HEK293 (cell line): Measurements from ENCODE around the gene CHN1.

Experiments used
- CTCF ChIA-PET: fragments of 350-600 bp; formaldehyde crosslinking; extraction: SDS; loops from one replicate; lab custom pipeline; 2021; ENCODE audit warnings: antibody characterized with exemption; lab: Yijun Ruan, JAX
- POLR2A ChIA-PET: fragments of 300-600 bp; formaldehyde crosslinking; extraction: SDS; loops from one replicate; lab custom pipeline; 2020; ENCODE audit warnings: antibody characterized with exemption, inconsistent platforms; lab: Yijun Ruan, JAX
- H3K27ac ChIP-seq: fragments of 200-500 bp; sonication (Bioruptor generic); 2 replicates; pipeline ENCODE4 v1.5.1; 2014; ENCODE audit warnings: low read depth, low read length, control low read depth, inconsistent platforms; ENCODE audit errors: extremely low read depth
- H3K36me3 ChIP-seq, 2 experiments: fragments of 200-500 bp in 1 of 2; sonication (Bioruptor generic) in 1 of 2; 1 replicate in 1 of 2; 2 replicates in 1 of 2; pipeline ENCODE4 v1.5.1; 2014 to 2017; ENCODE audit warnings: inconsistent platforms in 2 of 2, low read length in 2 of 2; ENCODE audit not compliant: control insufficient read depth in 2 of 2, insufficient read depth in 1 of 2
- H3K4me1 ChIP-seq: fragments of 200-500 bp; sonication (Bioruptor generic); 2 replicates; pipeline ENCODE4 v1.5.1; 2014; ENCODE audit warnings: mild to moderate bottlenecking, low read length, inconsistent platforms; ENCODE audit not compliant: control insufficient read depth, insufficient read depth
- H3K4me3 ChIP-seq: 2 replicates; pipeline ENCODE4 v1.5.1; 2011; ENCODE audit warnings: low read depth, mild to moderate bottlenecking, control low read depth, low read length, moderate library complexity
- H3K9me3 ChIP-seq: fragments of 200-500 bp; sonication (Bioruptor generic); 2 replicates; pipeline ENCODE4 v1.5.1; 2014; ENCODE audit warnings: low read depth, low read length, inconsistent platforms; ENCODE audit not compliant: control insufficient read depth, insufficient read depth
- BCL11A ChIP-seq: fragments of 450-650 bp; formaldehyde crosslinking; IDR thresholded peaks from 2 replicates; pipeline ENCODE4 v1.5.1; 2016; ENCODE audit warnings: low read depth, missing biosample characterization, missing genetic modification characterization
- KLF10 ChIP-seq: fragments of 450-650 bp; IDR thresholded peaks from 2 replicates; pipeline ENCODE4 v1.5.1; 2018; ENCODE audit warnings: missing biosample characterization, mild to moderate bottlenecking, missing genetic modification characterization
- PRDM1 ChIP-seq: fragments of 450-650 bp; formaldehyde crosslinking; IDR thresholded peaks from 2 replicates; pipeline ENCODE4; 2016; ENCODE audit warnings: missing biosample characterization, missing genetic modification characterization
- PRDM10 ChIP-seq: fragments of 450-650 bp; formaldehyde crosslinking; IDR thresholded peaks from 2 replicates; pipeline ENCODE4 v1.5.1; 2016; ENCODE audit warnings: missing biosample characterization, missing genetic modification characterization
- SCRT2 ChIP-seq: fragments of 450-650 bp; formaldehyde crosslinking; IDR thresholded peaks from 2 replicates; pipeline ENCODE4 v1.5.1; 2016; ENCODE audit warnings: missing biosample characterization, missing genetic modification characterization
- SP3 ChIP-seq: fragments of 450-650 bp; formaldehyde crosslinking; IDR thresholded peaks from 2 replicates; pipeline ENCODE4 v1.5.1; 2016; ENCODE audit warnings: missing biosample characterization, missing genetic modification characterization
- ZBTB20 ChIP-seq: fragments of 450-650 bp; formaldehyde crosslinking; IDR thresholded peaks from 2 replicates; pipeline ENCODE4 v1.5.1; 2016; ENCODE audit warnings: missing biosample characterization, missing genetic modification characterization
- ZNF175 ChIP-seq: fragments of 450-650 bp; formaldehyde crosslinking; IDR thresholded peaks from 2 replicates; pipeline ENCODE4 v1.5.1; 2016; ENCODE audit warnings: missing biosample characterization, missing genetic modification characterization
- ZNF18 ChIP-seq: fragments of 450-650 bp; formaldehyde crosslinking; IDR thresholded peaks from 2 replicates; pipeline ENCODE4 v1.5.1; 2016; ENCODE audit warnings: missing biosample characterization, missing genetic modification characterization
- ZNF335 ChIP-seq: fragments of 450-650 bp; formaldehyde crosslinking; conservative IDR thresholded peaks from 2 replicates; pipeline ENCODE4 v1.5.1; 2016; ENCODE audit warnings: missing biosample characterization, missing genetic modification characterization
- ZNF449 ChIP-seq: fragments of 450-650 bp; formaldehyde crosslinking; IDR thresholded peaks from 2 replicates; pipeline ENCODE4 v1.5.1; 2017; ENCODE audit warnings: missing biosample characterization, mild to moderate bottlenecking, missing genetic modification characterization, moderate library complexity
- ZNF571 ChIP-seq: fragments of 450-650 bp; formaldehyde crosslinking; IDR thresholded peaks from 2 replicates; pipeline ENCODE4 v1.5.0; 2017; ENCODE audit warnings: missing biosample characterization, missing genetic modification characterization
- ZNF600 ChIP-seq: fragments of 450-650 bp; formaldehyde crosslinking; IDR thresholded peaks from 2 replicates; pipeline ENCODE4 v1.5.1; 2016; ENCODE audit warnings: missing biosample characterization, missing genetic modification characterization
- ZNF670 ChIP-seq: fragments of 450-650 bp; formaldehyde crosslinking; IDR thresholded peaks from 2 replicates; pipeline ENCODE4 v1.5.1; 2016; ENCODE audit warnings: missing biosample characterization, missing genetic modification characterization, low read depth
- ZNF768 ChIP-seq: fragments of 450-650 bp; formaldehyde crosslinking; IDR thresholded peaks from 2 replicates; pipeline ENCODE4 v1.5.1; 2018; ENCODE audit warnings: missing biosample characterization, mild to moderate bottlenecking, missing genetic modification characterization

Gene CHN1

GRCh38 chr2:175015340-175015739 is 10.2 kb upstream of the CHN1 start (continued):
- TF ChIP-seq PRDM10 (tag by site-specific recombination) (no peak), ZNF449 (tag by site-specific recombination) (no peak), BCL11A (tag by site-specific recombination) (no peak), PRDM1 (tag by site-specific recombination) (no peak), ZNF175 (tag by site-specific recombination) (no peak)

GRCh38 chr2:175012516-175012915 is 7.3 kb upstream of the CHN1 start:
- H3K27ac ChIP-seq = no peak overlapping the region
- H3K4me1 ChIP-seq = peaks cover 18% of the 10 kb centered on the region
- H3K9me3 ChIP-seq = no peaks in the 10 kb centered on the region
- no peaks in the 10 kb centered on the region for H3K36me3 ChIP-seq
- POLR2A ChIA-PET = interaction anchor here (0.5 kb wide), 1 partner anchor 527 kb away, joined by 7 read pairs; no protein-coding TSS in a partner anchor
- no peak overlapping the region for H3K4me3 ChIP-seq
- CTCF ChIA-PET = interaction anchor here (2.0 kb wide), 1 partner anchor 18 kb away, joined by 5 read pairs; no protein-coding TSS in a partner anchor
- TF ChIP-seq SP3 (tag by site-specific recombination) = no peak
- no peak for TF ChIP-seq ZNF670 (tag by site-specific recombination)
- TF ChIP-seq ZNF571 (tag by site-specific recombination) = no peak
- TF ChIP-seq ZBTB20 = no peak
- TF ChIP-seq KLF10 (tag by site-specific recombination) = no peak
- no peak for TF ChIP-seq ZNF768 (tag by site-specific recombination)

- Histone ChIP-seq H3K9me3 (no peaks in the 10 kb centered on the region), H3K4me3 (no peak overlapping the region), H3K27ac (no peak overlapping the region), H3K36me3 (no peaks in the 10 kb centered on the region), H3K4me1 (peaks cover 19% of the 10 kb centered on the region)
- CTCF ChIA-PET = interaction anchor here (0.5 to 0.9 kb wide), 5 partner anchors 14 to 1255 kb away, joined by 3 to 4 read pairs (median 3); no protein-coding TSS in a partner anchor
- TF ChIP-seq PRDM1 (tag by site-specific recombination) = peak; percentile 97
- TF ChIP-seq SCRT2 = peak; percentile 60; the same call in 1 of the 2 replicates
- peak; percentile 37 for TF ChIP-seq ZNF600 (tag by site-specific recombination)
- TF ChIP-seq ZNF18 (tag by site-specific recombination) = no peak
- 0 out of 2 replicates have a peak, but pooled peaks have one; percentile 17 for TF ChIP-seq ZNF335 (tag by site-specific recombination)
- POLR2A ChIA-PET = no interaction called here
Observed at GRCh38 chr2:175011505-175011904, 6.3 kb upstream of the CHN1 start.
